Tibial nerve (tissue), 4 donors: ENCODE measurements around the gene EDEM3.

ENCODE experiments used
- CTCF ChIP-seq, 5 experiments: fragments of 200-600 bp in 3 of 5; fragments of 450-650 bp in 2 of 5; sonication (generic) in 3 of 5; IDR thresholded peaks; one replicate each; pipeline ENCODE4 v1.5.1; 2016 to 2019; ENCODE audit warnings: antibody characterized with exemption in 5 of 5, mild to moderate bottlenecking in 3 of 5, moderate library complexity in 2 of 5
- EP300 ChIP-seq, 2 donors: sonication (generic); formaldehyde crosslinking; IDR thresholded peaks; one replicate each; pipeline ENCODE4 v1.6.1; 2017; ENCODE audit warnings: antibody characterized with exemption in 2 of 2, mild to moderate bottlenecking in 1 of 2
- POLR2A ChIP-seq, 2 donors: fragments of 450-650 bp; IDR thresholded peaks; one replicate each; pipeline ENCODE4 v1.6.1; 2017; ENCODE audit warnings: antibody characterized with exemption in 2 of 2, mild to moderate bottlenecking in 2 of 2, moderate library complexity in 2 of 2

GRCh38 chr1:184673305-184673704, 81.4 kb downstream of the EDEM3 start:
- no peak for TF ChIP-seq CTCF (IDR thresholded peaks at IDR 0.05)
- no peak for TF ChIP-seq POLR2A (IDR thresholded peaks at IDR 0.05)
- no peak for TF ChIP-seq EP300 (IDR thresholded peaks at IDR 0.05)
